Fibroblast of peridontal ligament (primary cell): Measurements from ENCODE around the gene GPATCH8.
"Not testable (repeated sequence)": the region's sequence is repeated elsewhere in the genome, so short reads cannot be mapped to it uniquely, and the experiment has no call there.

Experiments used
- DNase-seq: peaks from one replicate; pipeline ENCODE4 v3.0.0-alpha.2; 2010; ENCODE audit errors: extremely low read depth

GPATCH8 gene

GRCh38 chr17:44503147-44504029 lies at the start of gene GPATCH8:
TSS of gene GPATCH8 (minus strand) at chr17:44503406. CDS start at chr17:44503370, 36 bp downstream.
- DNase-seq: peak; percentile 92

- DNase-seq: no peak
Measured at GRCh38 chr17:44552361-44552760, 49.2 kb upstream of the GPATCH8 start.

DNA sequence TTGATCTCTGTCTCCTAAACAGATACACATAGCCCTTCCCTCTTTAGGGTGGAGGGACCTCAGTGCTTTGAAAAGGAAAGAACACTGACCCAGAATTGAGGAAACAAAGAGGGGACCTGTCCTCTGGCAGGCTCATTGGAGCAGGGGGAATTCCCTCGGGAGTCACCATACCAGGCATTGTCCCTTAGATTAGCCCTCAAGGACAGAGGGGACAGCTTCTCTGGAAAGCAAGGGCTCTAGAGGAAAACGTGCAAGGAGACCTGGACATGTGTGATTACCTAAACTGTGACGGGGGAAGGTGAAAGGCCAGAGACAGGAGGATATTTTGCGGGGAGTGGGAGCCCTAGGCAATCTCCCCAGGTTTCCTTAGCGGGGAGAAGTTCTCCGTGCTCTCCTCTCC lies 46.5 kb upstream of the GPATCH8 start:
- no peak for DNase-seq

DNA sequence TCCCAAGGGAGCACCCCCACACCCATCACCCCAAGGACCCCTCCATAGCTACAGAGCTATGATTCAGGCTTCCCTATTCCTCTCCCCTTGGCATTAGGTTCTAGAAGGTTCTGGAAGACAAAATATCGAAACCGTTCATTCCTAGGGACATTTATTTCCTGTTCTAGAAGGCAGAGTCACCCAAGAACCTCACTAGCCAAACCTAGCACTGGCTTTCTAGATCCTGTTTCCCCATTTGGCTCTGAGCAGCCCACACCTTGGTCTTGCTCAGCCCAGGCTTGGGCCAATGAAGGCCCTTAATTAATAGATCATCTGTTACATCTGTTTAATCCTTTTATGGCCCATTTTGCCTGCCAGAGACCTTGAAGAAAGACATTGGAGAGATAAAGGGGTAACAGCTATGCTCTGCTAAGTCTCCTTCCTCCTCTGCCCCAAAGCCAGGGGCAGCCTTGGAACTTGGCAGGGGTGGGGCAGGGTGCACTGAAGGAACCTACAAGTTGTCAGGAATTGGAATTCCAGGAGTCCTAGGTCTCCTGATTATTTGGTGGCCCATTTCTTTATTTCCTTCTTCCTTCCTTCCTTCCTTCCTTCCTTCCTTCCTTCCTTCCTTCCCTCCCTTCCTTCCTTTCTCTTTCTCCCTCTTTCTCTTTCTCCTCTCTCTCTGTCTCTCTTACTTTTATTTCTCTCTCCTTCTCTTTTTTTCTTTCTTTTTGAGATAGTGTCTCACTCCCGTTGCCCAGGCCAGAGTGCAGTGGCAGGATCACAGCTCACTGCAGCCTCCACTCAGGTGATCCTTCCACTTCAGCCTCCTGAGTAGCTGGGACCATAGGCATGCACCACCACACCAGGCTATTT lies 45.4 kb upstream of the GPATCH8 start:
- DNase-seq: no peak

- peak; percentile 44 for DNase-seq
Measured at GRCh38 chr17:44547625-44548267, 44.5 kb upstream of the GPATCH8 start.

DNA sequence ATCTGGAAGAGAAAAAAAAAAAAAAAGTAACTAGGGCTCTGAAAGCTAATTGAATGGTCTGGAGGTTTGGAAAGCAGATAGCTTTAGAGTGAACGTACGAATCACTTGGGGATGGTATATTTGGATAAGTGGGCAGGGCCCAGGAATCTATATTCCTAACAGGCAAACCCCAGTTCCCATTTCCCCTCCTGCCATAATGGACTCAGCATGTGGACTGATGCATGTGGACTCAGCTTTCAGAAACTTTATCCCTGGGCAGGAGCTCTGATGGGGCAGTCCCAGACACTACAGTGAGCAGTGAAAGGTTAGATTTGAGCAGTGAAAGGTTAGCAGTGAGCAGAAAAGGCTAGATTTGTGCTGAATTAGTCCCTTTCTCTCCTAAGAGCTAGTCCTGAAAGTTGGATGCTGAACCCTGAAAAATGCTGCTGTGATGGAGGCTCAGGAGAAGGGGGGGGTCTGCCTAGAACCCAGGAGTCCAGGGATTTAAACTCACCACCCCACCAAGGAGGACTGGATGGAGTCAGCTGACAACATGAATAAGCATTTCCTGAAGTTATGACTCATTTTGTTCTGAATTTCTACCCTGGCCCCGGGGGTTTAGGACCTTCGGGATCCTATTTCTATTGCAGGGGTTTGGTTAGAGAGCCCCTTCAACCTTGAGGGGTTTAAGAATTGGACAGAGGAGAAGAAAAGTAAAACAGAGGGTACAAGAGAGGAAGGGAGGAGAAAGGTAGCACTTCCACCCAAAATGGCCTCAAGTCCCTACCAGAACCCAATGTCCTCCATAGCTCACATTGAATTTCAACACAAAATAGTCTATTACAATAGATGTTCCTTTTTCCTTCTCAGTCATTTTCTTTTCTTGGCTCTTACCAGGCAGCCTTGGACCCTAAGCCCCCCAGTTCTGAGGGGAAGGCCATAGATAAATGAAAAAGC lies 43.7 kb upstream of the GPATCH8 start:
- DNase-seq: peak; percentile 78

GRCh38 chr17:44543905-44544523 lies 40.8 kb upstream of the GPATCH8 start:
- no peak for DNase-seq

- peak; percentile 86 for DNase-seq
Measured at GRCh38 chr17:44543213-44543904, 40.2 kb upstream of the GPATCH8 start.

DNA sequence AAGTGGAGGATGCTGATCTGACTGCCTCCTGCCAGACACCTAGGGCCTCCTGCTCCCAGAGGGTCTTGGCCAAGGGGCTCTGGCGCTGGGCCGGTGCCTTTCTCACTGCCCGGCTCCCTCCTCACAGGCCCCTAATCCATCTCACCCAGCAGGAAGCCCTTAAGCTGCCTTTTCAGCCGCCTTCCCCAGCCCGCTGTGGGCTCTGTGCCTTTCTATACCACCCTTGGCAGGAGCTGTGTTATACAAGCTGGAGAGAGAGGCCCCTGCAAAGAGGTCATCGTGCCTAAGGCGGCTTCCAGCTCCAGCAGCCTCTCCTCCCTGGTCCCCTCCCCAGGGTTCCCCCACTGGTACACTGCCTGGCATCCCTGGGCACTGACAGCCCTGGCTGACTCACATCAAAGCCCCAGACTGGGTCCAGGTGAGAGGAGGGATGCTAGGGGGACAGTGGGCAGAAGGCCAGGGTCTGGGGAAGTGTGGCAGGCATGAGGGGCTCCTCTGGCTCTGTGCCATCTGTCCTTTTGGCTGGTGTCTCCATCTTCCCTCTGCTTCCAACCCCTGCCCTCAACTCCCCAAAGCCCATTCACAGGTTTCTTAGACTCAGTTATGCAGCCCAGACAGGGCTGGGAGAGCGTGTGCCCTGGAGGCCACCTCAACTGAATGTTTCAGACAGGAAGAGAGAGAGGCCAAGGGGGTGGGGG lies 38.8 kb upstream of the GPATCH8 start:
- no peak for DNase-seq

DNA sequence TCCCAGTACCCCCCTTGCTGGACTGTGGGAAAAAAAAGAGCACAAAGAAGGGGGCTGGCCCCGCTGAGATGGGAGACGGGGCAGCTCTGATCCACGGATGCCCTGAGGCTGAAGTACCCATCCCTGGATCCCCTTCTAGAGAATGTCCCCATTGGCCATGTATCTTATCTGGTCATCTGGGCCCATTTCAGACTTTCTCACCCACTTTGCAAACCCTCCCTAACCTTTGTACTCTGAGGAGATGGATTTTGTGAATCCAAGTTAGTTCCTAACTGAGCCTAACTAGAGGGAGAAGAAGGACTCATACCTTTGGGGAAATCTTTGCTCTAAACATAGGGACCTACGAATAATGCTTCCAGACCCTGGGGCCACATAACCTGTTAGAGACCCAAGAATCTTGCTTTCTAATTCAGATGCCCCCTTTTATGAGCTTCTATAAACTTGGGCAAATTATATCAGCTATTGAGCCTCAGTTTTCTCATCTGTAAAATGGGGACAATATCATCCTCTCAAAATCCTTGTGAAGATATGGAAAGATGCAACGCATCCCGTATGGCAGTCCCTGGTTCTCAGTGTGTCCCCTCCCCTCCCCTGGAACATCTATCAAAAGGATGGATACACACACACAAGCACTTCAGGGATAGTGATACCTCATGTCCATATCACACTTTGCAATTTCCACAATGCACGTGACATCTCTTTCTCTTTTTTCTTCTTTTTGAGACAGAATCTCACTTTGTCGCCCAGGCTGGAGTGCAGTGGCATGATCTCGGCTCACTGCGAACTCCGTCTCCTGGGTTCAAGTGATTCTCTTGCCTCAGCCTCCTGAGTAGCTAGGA lies 37.3 kb upstream of the GPATCH8 start:
- no peak for DNase-seq

DNA sequence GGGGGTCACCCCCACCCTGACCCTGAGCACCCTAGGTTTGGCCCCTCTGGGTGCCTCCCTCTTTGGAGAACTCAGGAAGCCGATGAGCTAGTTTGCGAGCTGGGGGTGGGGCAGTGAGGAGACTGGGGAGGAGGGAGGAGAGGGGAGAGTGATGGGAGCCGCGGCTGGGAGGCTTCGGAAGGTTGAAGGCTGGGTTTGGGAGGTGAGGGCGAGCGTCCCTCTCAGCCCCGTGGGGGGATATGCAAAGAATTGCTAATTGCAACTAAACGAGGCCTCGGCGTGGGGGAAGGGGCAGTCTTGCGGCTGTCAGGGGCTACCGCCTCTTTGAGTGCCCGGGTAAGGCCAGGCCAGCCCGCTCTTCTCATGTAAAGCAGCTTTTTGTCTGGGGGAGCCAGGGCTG lies 36.5 kb upstream of the GPATCH8 start:
- no peak for DNase-seq

DNA sequence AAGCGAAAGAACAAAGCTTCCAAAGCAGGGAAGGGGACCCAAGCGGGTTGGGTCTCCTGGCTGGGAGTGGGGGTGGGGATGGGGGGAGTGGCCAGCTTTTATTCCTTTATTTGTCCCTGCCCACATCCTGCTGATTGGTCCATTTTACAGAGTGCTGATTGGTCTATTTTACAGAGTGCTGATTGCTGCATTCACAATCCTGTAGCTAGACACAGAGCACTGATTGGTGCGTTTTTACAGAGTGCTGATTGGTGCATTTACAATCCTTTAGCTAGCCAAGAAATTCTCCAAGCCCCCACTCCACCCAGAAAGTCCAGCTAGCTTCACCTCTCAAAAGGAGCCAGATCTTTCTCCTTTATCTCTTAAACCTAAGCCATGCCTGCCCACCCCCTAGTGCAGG lies 34.7 kb upstream of the GPATCH8 start:
- DNase-seq: not testable (repeated sequence)

GRCh38 chr17:44536090-44536953 lies 33.1 kb upstream of the GPATCH8 start:
- DNase-seq: peak; percentile 44

DNA sequence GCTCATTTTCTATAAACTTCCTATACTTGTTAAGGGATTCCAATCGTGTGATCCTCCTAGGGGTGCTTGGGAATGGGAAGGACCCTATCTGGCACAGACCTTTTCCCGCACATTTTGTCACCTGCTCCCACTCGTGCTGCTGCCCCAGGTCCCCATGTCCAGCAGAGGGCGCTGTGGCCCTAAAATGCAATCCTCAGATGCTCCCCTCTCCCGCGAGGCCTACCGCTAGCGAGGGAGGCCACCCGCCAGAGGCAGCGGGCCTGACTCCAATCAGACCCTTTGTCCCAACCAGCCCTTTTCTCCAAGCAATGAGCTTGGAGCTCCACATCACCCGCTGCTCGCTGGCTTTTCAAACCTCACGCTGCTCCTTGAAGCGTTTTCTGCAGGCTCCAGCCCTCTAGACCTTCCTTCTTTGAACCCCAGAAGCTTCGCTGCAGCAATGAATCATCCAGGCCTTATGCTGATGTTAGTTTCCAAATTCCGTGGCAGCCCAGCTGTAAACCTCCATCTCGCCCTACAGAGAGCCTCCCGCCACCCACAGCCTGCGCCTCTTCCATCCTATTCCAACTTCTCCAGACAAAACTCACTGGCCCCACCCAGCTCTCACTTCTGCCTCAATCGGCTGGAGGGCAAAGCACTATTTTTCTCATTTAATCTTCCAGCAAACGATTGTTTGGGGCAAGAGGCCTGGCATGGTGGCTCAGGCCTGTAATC lies 30.5 kb upstream of the GPATCH8 start:
- DNase-seq: peak; percentile 91

DNA sequence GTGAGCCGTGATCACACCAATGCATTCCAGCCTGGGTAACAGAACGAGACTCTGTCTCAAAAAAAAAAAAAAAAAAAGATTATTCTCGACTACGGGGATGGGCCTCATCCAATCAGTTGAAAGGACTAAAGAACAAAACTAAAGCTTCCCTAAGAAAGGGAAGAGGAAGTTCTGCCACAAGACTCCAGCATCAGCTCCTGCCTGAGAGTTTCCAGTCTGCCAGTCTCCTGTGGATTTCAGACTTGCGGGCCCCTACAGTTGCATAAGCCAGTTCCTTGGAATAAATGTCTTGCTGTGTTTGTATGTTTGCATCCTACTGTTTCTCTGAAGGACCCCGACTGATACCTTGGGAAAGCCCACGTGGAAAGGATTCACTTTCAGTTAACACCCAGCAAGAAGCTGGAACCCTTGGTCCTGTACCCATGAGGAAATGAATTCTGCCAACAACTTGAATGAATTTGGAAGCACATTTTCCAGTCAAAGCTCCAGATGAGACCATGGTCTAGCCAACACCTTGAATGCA lies 27.8 kb upstream of the GPATCH8 start:
- no peak for DNase-seq

DNA sequence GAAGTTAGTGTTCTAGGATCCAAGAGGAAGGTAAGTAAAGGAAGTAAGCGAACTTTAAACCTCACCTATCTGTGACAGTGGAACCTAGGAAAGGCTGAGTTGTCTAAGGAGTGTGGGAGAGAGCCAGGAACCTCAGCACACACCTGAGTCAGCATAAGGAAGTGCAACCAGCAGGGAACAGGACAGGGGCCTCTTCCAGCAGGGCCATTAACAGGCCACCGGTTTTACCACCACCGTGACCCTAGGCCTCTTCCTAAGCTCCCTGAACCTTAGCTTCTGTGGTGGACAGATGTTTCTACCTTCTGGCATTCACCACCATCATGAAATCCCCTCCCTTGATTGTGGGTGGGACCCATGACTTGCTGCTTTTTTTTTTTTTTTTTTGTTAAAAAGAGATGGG lies 26.7 kb upstream of the GPATCH8 start:
- no peak for DNase-seq

GRCh38 chr17:44527954-44528353 lies 24.7 kb upstream of the GPATCH8 start:
- DNase-seq: no peak
